DND-41 (cell line): Measurements from ENCODE around the gene STOX2.

Source experiments
- ATAC-seq: fragments of 200-7000 bp; cut with Tn5 transposase; 3 replicates; pipeline ENCODE4 v1.9.1; 2021; ENCODE audit warnings: low read depth; ENCODE audit not compliant: insufficient read depth
- DNase-seq: peaks from one replicate; pipeline ENCODE4 v3.0.0-alpha.2; 2020
- H2AFZ ChIP-seq: 2 replicates; pipeline ENCODE4 v1.6.0; 2012; ENCODE audit warnings: low read depth, low read length
- H3K27ac ChIP-seq: 2 replicates; pipeline ENCODE4 v1.5.1; 2012; ENCODE audit warnings: low read length, inconsistent platforms
- H3K27me3 ChIP-seq: fragments of 200-600 bp; sonication (generic); 2 replicates; pipeline ENCODE4 v1.6.0; 2012; ENCODE audit warnings: low read length, mild to moderate bottlenecking, inconsistent platforms; ENCODE audit not compliant: insufficient read depth, poor library complexity
- H3K36me3 ChIP-seq: 2 replicates; pipeline ENCODE4 v1.5.1; 2012; ENCODE audit warnings: low read length, inconsistent platforms; ENCODE audit not compliant: insufficient read depth
- H3K4me1 ChIP-seq: 2 replicates; pipeline ENCODE4 v1.5.1; 2012; ENCODE audit warnings: mild to moderate bottlenecking, low read length; ENCODE audit not compliant: insufficient read depth
- H3K4me2 ChIP-seq: 2 replicates; pipeline ENCODE4 v1.6.0; 2012; ENCODE audit warnings: mild to moderate bottlenecking, moderate library complexity, low read length, inconsistent platforms; ENCODE audit not compliant: insufficient read depth
- H3K4me3 ChIP-seq, 2 experiments: fragments of 200-600 bp in 1 of 2; shearing (Covaris generic) in 1 of 2; 2 replicates each; pipeline ENCODE4 v1.5.1; 2012 to 2016; ENCODE audit warnings: inconsistent platforms in 2 of 2, low read length in 2 of 2, mild to moderate bottlenecking in 2 of 2, low read depth in 1 of 2, moderate library complexity in 1 of 2
- H3K79me2 ChIP-seq: 2 replicates; pipeline ENCODE4 v1.6.0; 2012; ENCODE audit warnings: low read length, inconsistent platforms; ENCODE audit not compliant: insufficient read depth
- H3K9ac ChIP-seq: 2 replicates; pipeline ENCODE4 v1.6.0; 2012; ENCODE audit warnings: low read depth, mild to moderate bottlenecking, inconsistent platforms, low read length, moderate library complexity
- H3K9me3 ChIP-seq: 2 replicates; pipeline ENCODE4 v1.5.1; 2012; ENCODE audit warnings: low read length, moderate library complexity, mild to moderate bottlenecking, inconsistent platforms; ENCODE audit not compliant: insufficient read depth, severe bottlenecking
- H4K20me1 ChIP-seq: 2 replicates; pipeline ENCODE4 v1.6.0; 2012; ENCODE audit warnings: low read length; ENCODE audit not compliant: insufficient read depth
- CTCF ChIP-seq: IDR thresholded peaks from 2 replicates; pipeline ENCODE4 v1.5.1; 2012; ENCODE audit warnings: borderline replicate concordance, low read length, moderate library complexity, mild to moderate bottlenecking; ENCODE audit not compliant: poor library complexity, severe bottlenecking; ENCODE audit errors: extremely low read depth
- EZH2 ChIP-seq: IDR thresholded peaks from 3 replicates; pipeline ENCODE4 v1.6.1; 2012; ENCODE audit warnings: borderline replicate concordance, low read depth, mild to moderate bottlenecking, moderate library complexity, low read length, inconsistent platforms; ENCODE audit not compliant: severe bottlenecking

STOX2 gene

DNA sequence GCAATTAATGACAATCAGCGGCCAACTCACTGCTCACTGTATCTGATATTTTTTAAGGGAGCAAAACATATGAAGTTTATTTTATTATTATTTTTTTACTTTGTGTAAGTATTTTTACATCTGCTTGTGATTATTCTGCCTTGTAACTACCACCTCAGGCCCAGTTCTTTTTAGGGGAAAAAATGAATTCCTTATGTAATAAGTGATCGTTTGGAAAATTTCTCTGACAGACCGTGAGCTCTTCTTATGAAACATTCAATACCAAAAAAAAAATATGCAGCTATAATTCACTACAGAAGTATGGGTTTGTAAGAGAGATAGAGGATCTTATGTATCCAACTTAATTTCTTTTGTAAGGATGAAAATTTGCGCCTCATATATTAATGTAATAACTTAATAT is 33.5 kb upstream of the STOX2 start:
- no peaks in the 10 kb centered on the region for H4K20me1 ChIP-seq
- no peak for TF ChIP-seq EZH2
- no peak overlapping the region for H3K4me2 ChIP-seq
- H3K9ac ChIP-seq = no peak overlapping the region
- no peak overlapping the region for H2AFZ ChIP-seq
- no peak for DNase-seq
- peaks cover 2% of the 10 kb centered on the region; the same call in 1 of the 2 replicates for H3K4me1 ChIP-seq
- H3K27me3 ChIP-seq = peaks cover 6% of the 10 kb centered on the region
- no peak for ATAC-seq
- no peaks in the 10 kb centered on the region for H3K36me3 ChIP-seq
- H3K27ac ChIP-seq = no peak overlapping the region
- H3K79me2 ChIP-seq = no peaks in the 10 kb centered on the region
- no peaks in the 10 kb centered on the region for H3K9me3 ChIP-seq
- H3K4me3 ChIP-seq = no peak overlapping the region

- no peak overlapping the region for H3K4me2 ChIP-seq
- H3K4me3 ChIP-seq = no peak overlapping the region
- H3K9ac ChIP-seq = no peak overlapping the region
- ATAC-seq = no peak
- H3K27ac ChIP-seq = no peak overlapping the region
- no peak for DNase-seq
- H2AFZ ChIP-seq = no peak overlapping the region
- TF ChIP-seq EZH2 (no peak), CTCF (no peak)
- H3K27me3 ChIP-seq = peaks cover 6% of the 10 kb centered on the region
- H3K4me1 ChIP-seq = peaks cover 2% of the 10 kb centered on the region; the same call in 1 of the 2 replicates
- no peaks in the 10 kb centered on the region for H3K9me3 ChIP-seq
- no peaks in the 10 kb centered on the region for H3K79me2 ChIP-seq
- no peaks in the 10 kb centered on the region for H4K20me1 ChIP-seq
- H3K36me3 ChIP-seq = no peaks in the 10 kb centered on the region
Measured at GRCh38 chr4:183872531-183872930, 32.6 kb upstream of the STOX2 start.

- Histone ChIP-seq H3K79me2 (no peaks in the 10 kb centered on the region), H3K9me3 (no peaks in the 10 kb centered on the region), H3K4me1 (peaks cover 2% of the 10 kb centered on the region; the same call in 1 of the 2 replicates), H2AFZ (no peak overlapping the region), H3K36me3 (no peaks in the 10 kb centered on the region), H4K20me1 (no peaks in the 10 kb centered on the region), H3K4me2 (no peak overlapping the region), H3K9ac (no peak overlapping the region), H3K27me3 (no peaks in the 10 kb centered on the region), H3K4me3 (no peak overlapping the region), H3K27ac (no peak overlapping the region)
- no peak for ATAC-seq
- TF ChIP-seq EZH2 (no peak), CTCF (no peak)
- no peak for DNase-seq
Measured at GRCh38 chr4:183873409-183874185, 31.5 kb upstream of the STOX2 start.

- Histone ChIP-seq H3K9me3 (no peaks in the 10 kb centered on the region), H3K27ac (no peak overlapping the region), H3K4me2 (no peak overlapping the region), H3K4me3 (no peak overlapping the region), H3K27me3 (no peaks in the 10 kb centered on the region), H4K20me1 (no peaks in the 10 kb centered on the region), H3K9ac (no peak overlapping the region), H3K4me1 (peaks cover 2% of the 10 kb centered on the region; the same call in 1 of the 2 replicates), H2AFZ (no peak overlapping the region), H3K36me3 (no peaks in the 10 kb centered on the region), H3K79me2 (no peaks in the 10 kb centered on the region)
- TF ChIP-seq EZH2 (no peak), CTCF (no peak)
- DNase-seq = no peak
- ATAC-seq = no peak
Measured at GRCh38 chr4:183875251-183875825, 29.8 kb upstream of the STOX2 start.
